ENCODE data around the gene TMC6. TPM values are rescaled to one million over a fixed set of nuclear protein-coding genes. Genes with fewer than 3 reads are reported as not detected.

Gene TMC6
- polyA plus RNA-seq, 1 of the 3 experiments (the other 2 are of a cell fraction), result 5.5 TPM

- H3K27ac ChIP-seq (ENCODE audit: low read depth in 2 of 2, low read length in 1 of 2), result no peak overlapping the region
- no peaks in the 10 kb centered on the region for H3K79me2 ChIP-seq (ENCODE audit: insufficient read depth)
- WGBS (ENCODE audit: low lambda C conversion rate), result 93% methylated on average over 10 of the region's 10 CpGs
- no peak overlapping the region for H2AFZ ChIP-seq (ENCODE audit: low read depth)
- no peak overlapping the region for H3K9ac ChIP-seq
- H4K20me1 ChIP-seq (ENCODE audit: insufficient read depth), result no peaks in the 10 kb centered on the region
- no peaks in the 10 kb centered on the region for H3K4me1 ChIP-seq (ENCODE audit: control insufficient read depth in 1 of 2, insufficient read depth in 2 of 2, low read depth in 1 of 2, low read length in 1 of 2)
- no peaks in the 10 kb centered on the region for H3F3A ChIP-seq (replicated peaks; ENCODE audit: insufficient read depth)
- no peak overlapping the region for H3K4me2 ChIP-seq
- DNase-seq, result no peak
- no peaks in the 10 kb centered on the region for H3K27me3 ChIP-seq (ENCODE audit: insufficient read depth)
- no peak overlapping the region for H3K4me3 ChIP-seq (ENCODE audit: low read depth in 2 of 2, low read length in 1 of 2)
- CTCF ChIA-PET, result interaction anchor here (1.9 to 2.8 kb wide), 2 partner anchors 10 to 59 kb away, joined by 5 to 14 read pairs; no protein-coding TSS in a partner anchor
- H3K9me2 ChIP-seq, result no peaks in the 10 kb centered on the region
- no peaks in the 10 kb centered on the region for H3K9me3 ChIP-seq
- TF ChIP-seq ELF1 (IDR thresholded peaks at IDR 0.05), result no peak
- no peak for TF ChIP-seq GATA2 (CRISPR knock-in tag; IDR thresholded peaks at IDR 0.05)
- no peak for TF ChIP-seq RAD21 (IDR thresholded peaks at IDR 0.05; ENCODE audit: low read length)
- TF ChIP-seq CTCF (IDR thresholded peaks at IDR 0.05), result no peak
- no peak for TF ChIP-seq MAX (IDR thresholded peaks at IDR 0.05; ENCODE audit: low read depth)
- TF ChIP-seq, protein P1, sequence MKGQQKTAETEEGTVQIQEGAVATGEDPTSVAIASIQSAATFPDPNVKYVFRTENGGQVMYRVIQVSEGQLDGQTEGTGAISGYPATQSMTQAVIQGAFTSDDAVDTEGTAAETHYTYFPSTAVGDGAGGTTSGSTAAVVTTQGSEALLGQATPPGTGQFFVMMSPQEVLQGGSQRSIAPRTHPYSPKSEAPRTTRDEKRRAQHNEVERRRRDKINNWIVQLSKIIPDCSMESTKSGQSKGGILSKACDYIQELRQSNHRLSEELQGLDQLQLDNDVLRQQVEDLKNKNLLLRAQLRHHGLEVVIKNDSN (IDR thresholded peaks at IDR 0.05; ENCODE audit: borderline replicate concordance, low read depth), result no peak
- no peak for TF ChIP-seq RCOR1 (IDR thresholded peaks at IDR 0.05; ENCODE audit: low read length)
- TF ChIP-seq SMC3 (IDR thresholded peaks at IDR 0.05; ENCODE audit: low read depth, low read length), result no peak
- TF ChIP-seq, protein P2, sequence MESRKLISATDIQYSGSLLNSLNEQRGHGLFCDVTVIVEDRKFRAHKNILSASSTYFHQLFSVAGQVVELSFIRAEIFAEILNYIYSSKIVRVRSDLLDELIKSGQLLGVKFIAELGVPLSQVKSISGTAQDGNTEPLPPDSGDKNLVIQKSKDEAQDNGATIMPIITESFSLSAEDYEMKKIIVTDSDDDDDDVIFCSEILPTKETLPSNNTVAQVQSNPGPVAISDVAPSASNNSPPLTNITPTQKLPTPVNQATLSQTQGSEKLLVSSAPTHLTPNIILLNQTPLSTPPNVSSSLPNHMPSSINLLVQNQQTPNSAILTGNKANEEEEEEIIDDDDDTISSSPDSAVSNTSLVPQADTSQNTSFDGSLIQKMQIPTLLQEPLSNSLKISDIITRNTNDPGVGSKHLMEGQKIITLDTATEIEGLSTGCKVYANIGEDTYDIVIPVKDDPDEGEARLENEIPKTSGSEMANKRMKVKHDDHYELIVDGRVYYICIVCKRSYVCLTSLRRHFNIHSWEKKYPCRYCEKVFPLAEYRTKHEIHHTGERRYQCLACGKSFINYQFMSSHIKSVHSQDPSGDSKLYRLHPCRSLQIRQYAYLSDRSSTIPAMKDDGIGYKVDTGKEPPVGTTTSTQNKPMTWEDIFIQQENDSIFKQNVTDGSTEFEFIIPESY (IDR thresholded peaks at IDR 0.05; ENCODE audit: borderline replicate concordance, low read depth), result no peak
- no peak for TF ChIP-seq NRF1 (IDR thresholded peaks at IDR 0.05; ENCODE audit: low read depth, low read length)
- no peak for TF ChIP-seq RFX5 (IDR thresholded peaks at IDR 0.05; ENCODE audit: low read length)
- TF ChIP-seq FOSL2 (IDR thresholded peaks at IDR 0.05; ENCODE audit: borderline replicate concordance, low read depth), result no peak
- no peak for TF ChIP-seq TAF1 (IDR thresholded peaks at IDR 0.05; ENCODE audit: borderline replicate concordance, low read depth, low read length)
- no peak for TF ChIP-seq POLR2AphosphoS5 (IDR thresholded peaks at IDR 0.05; ENCODE audit: low read depth, low read length)
- no peak for TF ChIP-seq REST (IDR thresholded peaks at IDR 0.05; ENCODE audit: low read depth, low read length)
- no peak for TF ChIP-seq NFIC (IDR thresholded peaks at IDR 0.05; ENCODE audit: borderline replicate concordance)
- POLR2A ChIA-PET, result no interaction called here
- H3K36me3 ChIP-seq (replicated peaks in 1 of 2; ENCODE audit: control insufficient read depth in 1 of 2, insufficient read depth in 2 of 2, low read length in 1 of 2), result peaks cover 73 to 88% of the 10 kb centered on the region in 2 experiments
These were observed 53.5 kb downstream of the TMC6 start for GRCh38 chr17:78075011-78075410.

Measured in SK-N-SH (cell line).